Smooth muscle cell (in vitro differentiated cells): ENCODE results near the gene GIMAP6. TPM values are rescaled to one million over a fixed set of nuclear protein-coding genes. Genes with fewer than 3 reads are reported as not detected.
"Not testable (repeated sequence)": the region's sequence is repeated elsewhere in the genome, so short reads cannot be mapped to it uniquely, and the experiment has no call there.

Source experiments
- DNase-seq: peaks from one replicate; lab custom pipeline; 2025; ENCODE audit not compliant: unreplicated experiment; lab: John Stamatoyannopoulos, UW
- H2AFZ ChIP-seq: fragments of 200-600 bp; sonication (generic); 2 replicates; pipeline ENCODE4 v1.6.0; 2016; ENCODE audit warnings: antibody characterized with exemption, low read depth, mild to moderate bottlenecking
- H3F3A ChIP-seq: fragments of 200-600 bp; sonication (generic); 2 replicates; pipeline ENCODE4 v1.6.0; 2017; ENCODE audit warnings: antibody characterized with exemption, low read depth
- H3K27ac ChIP-seq: fragments of 200-600 bp; sonication (generic); 2 replicates; pipeline ENCODE4 v1.5.1; 2016; ENCODE audit warnings: low read depth, mild to moderate bottlenecking
- H3K27me3 ChIP-seq: fragments of 200-600 bp; sonication (generic); 2 replicates; pipeline ENCODE4 v1.6.1; 2016; ENCODE audit warnings: low read depth, mild to moderate bottlenecking
- H3K36me3 ChIP-seq: fragments of 200-600 bp; sonication (generic); 2 replicates; pipeline ENCODE4 v1.5.1; 2016; ENCODE audit warnings: low read depth
- H3K4me1 ChIP-seq: fragments of 200-600 bp; sonication (generic); 2 replicates; pipeline ENCODE4 v1.5.1; 2016; ENCODE audit warnings: low read depth
- H3K4me2 ChIP-seq: fragments of 200-600 bp; sonication (generic); 2 replicates; pipeline ENCODE4 v1.6.0; 2016; ENCODE audit warnings: mild to moderate bottlenecking
- H3K4me3 ChIP-seq: fragments of 200-600 bp; sonication (generic); 2 replicates; pipeline ENCODE4 v1.5.1; 2016; ENCODE audit warnings: mild to moderate bottlenecking
- H3K79me2 ChIP-seq: fragments of 200-600 bp; sonication (generic); 2 replicates; pipeline ENCODE4 v1.6.0; 2016; ENCODE audit warnings: low read depth, mild to moderate bottlenecking
- H3K9ac ChIP-seq: fragments of 200-600 bp; sonication (generic); 2 replicates; pipeline ENCODE4 v1.6.0; 2016; ENCODE audit warnings: low read depth
- H3K9me3 ChIP-seq: fragments of 200-600 bp; sonication (generic); replicated peaks from 2 replicates; pipeline ENCODE4 v1.5.1; 2016; ENCODE audit warnings: low read depth
- H4K20me1 ChIP-seq: fragments of 200-600 bp; sonication (generic); 2 replicates; pipeline ENCODE4 v1.6.0; 2016; ENCODE audit warnings: low read depth
- CTCF ChIP-seq: fragments of 200-600 bp; sonication (generic); IDR thresholded peaks from 2 replicates; pipeline ENCODE4 v1.5.1; 2017; ENCODE audit warnings: borderline replicate concordance, mild to moderate bottlenecking, antibody characterized with exemption; ENCODE audit not compliant: insufficient read depth, poor library complexity, severe bottlenecking
- WGBS: methylation state at CpG from one replicate; pipeline ENCODE4 v1.1.7; 2016; ENCODE audit warnings: low lambda C conversion rate; 5-methylcytosine and 5-hydroxymethylcytosine counted together
- polyA plus RNA-seq: library from polyadenylated mRNA; unstranded; fragments of >200 nt; fragmentation: Nextera tagmentation; extraction: Ambion mirVana; gene quantifications from 2 replicates; pipeline ENCODE4 v1.2.1, GENCODE V29; 2016
- total RNA-seq: library from RNA; depleted of rRNA; stranded (reverse); fragments of >200 nt; gene quantifications from 2 replicates; pipeline ENCODE4 v1.2.3, GENCODE V29; 2014

The GIMAP6 gene
- total and polyA plus RNA-seq, 2 experiments from 2014 or later, result not detected

GRCh38 chr7:150663802-150664494, 31.8 kb upstream of the GIMAP6 start:
- WGBS, result 82% methylated on average over 4 of the region's 4 CpGs

GRCh38 chr7:150662821-150663220, 30.6 kb upstream of the GIMAP6 start:
- not testable (repeated sequence) for H3K4me1 ChIP-seq, H3K9me3 ChIP-seq, H3K4me3 ChIP-seq, DNase-seq, H3K79me2 ChIP-seq, H3K36me3 ChIP-seq, H3K27me3 ChIP-seq, H3F3A ChIP-seq, H2AFZ ChIP-seq, H3K27ac ChIP-seq, H4K20me1 ChIP-seq, H3K4me2 ChIP-seq, H3K9ac ChIP-seq

More at GRCh38 chr7:150663802-150664494, 31.8 kb upstream of the GIMAP6 start:
- H3K27ac ChIP-seq, result no peak overlapping the region
- H3K4me2 ChIP-seq, result no peak overlapping the region
- no peaks in the 10 kb centered on the region for H3K36me3 ChIP-seq
- no peaks in the 10 kb centered on the region for H3K4me1 ChIP-seq
- no peak overlapping the region for H2AFZ ChIP-seq
- no peak for DNase-seq
- H3K27me3 ChIP-seq, result no peaks in the 10 kb centered on the region
- no peak for TF ChIP-seq CTCF
- no peak overlapping the region for H3K9ac ChIP-seq
- H3F3A ChIP-seq, result no peaks in the 10 kb centered on the region
- H4K20me1 ChIP-seq, result no peaks in the 10 kb centered on the region
- H3K79me2 ChIP-seq, result no peaks in the 10 kb centered on the region
- no peak overlapping the region for H3K4me3 ChIP-seq
- H3K9me3 ChIP-seq, result no peaks in the 10 kb centered on the region

GRCh38 chr7:150660939-150661613, 28.9 kb upstream of the GIMAP6 start:
- H3K4me1 ChIP-seq, result no peaks in the 10 kb centered on the region
- no peaks in the 10 kb centered on the region for H3F3A ChIP-seq
- TF ChIP-seq CTCF, result no peak
- DNase-seq, result no peak
- no peak overlapping the region for H3K4me2 ChIP-seq
- H3K27me3 ChIP-seq, result no peaks in the 10 kb centered on the region
- no peaks in the 10 kb centered on the region for H3K79me2 ChIP-seq
- no peak overlapping the region for H2AFZ ChIP-seq
- no peak overlapping the region for H3K27ac ChIP-seq
- 87% methylated on average over 4 of the region's 4 CpGs for WGBS
- no peaks in the 10 kb centered on the region for H3K36me3 ChIP-seq
- H3K4me3 ChIP-seq, result no peak overlapping the region
- no peaks in the 10 kb centered on the region for H3K9me3 ChIP-seq
- H3K9ac ChIP-seq, result no peak overlapping the region
- no peaks in the 10 kb centered on the region for H4K20me1 ChIP-seq

GRCh38 chr7:150657526-150657925, 25.3 kb upstream of the GIMAP6 start:
- WGBS, result 64% methylated on average over 3 of the region's 3 CpGs
- H3K79me2 ChIP-seq, result no peaks in the 10 kb centered on the region
- no peaks in the 10 kb centered on the region for H3K9me3 ChIP-seq
- no peak overlapping the region for H2AFZ ChIP-seq
- no peak overlapping the region for H3K27ac ChIP-seq
- no peak for DNase-seq
- no peaks in the 10 kb centered on the region for H3K27me3 ChIP-seq
- no peaks in the 10 kb centered on the region for H3K4me1 ChIP-seq
- H3F3A ChIP-seq, result no peaks in the 10 kb centered on the region
- H3K36me3 ChIP-seq, result no peaks in the 10 kb centered on the region
- no peak overlapping the region for H3K4me3 ChIP-seq
- H4K20me1 ChIP-seq, result no peaks in the 10 kb centered on the region
- no peak overlapping the region for H3K4me2 ChIP-seq
- H3K9ac ChIP-seq, result no peak overlapping the region
- TF ChIP-seq CTCF, result no peak
